M059J (cell line): ENCODE data around the gene TOM1L2. TPM values are rescaled to one million over a fixed set of nuclear protein-coding genes. Genes with fewer than 3 reads are reported as not detected.
"Not testable (repeated sequence)": the region's sequence is repeated elsewhere in the genome, so short reads cannot be mapped to it uniquely, and the experiment has no call there.

Experiments
- DNase-seq: peaks from one replicate; pipeline ENCODE4 v3.0.0-alpha.2; 2012; ENCODE audit warnings: low read depth
- total RNA-seq: library from RNA; depleted of rRNA; stranded (reverse); fragments of >200 nt; shearing (Covaris generic); gene quantifications from 2 replicates; pipeline ENCODE4 v1.2.3, GENCODE V29; 2014

TOM1L2 gene
- total RNA-seq, 1 experiment from 2014 or later: 38.3 TPM

GRCh38 chr17:17943281-17943984 is 28.8 kb downstream of the TOM1L2 start:
- DNase-seq: no peak

- peak; percentile 56 for DNase-seq
Measured at GRCh38 chr17:17942846-17943245, 29.4 kb downstream of the TOM1L2 start.

GRCh38 chr17:17941015-17941414 is 31.2 kb downstream of the TOM1L2 start:
- no peak for DNase-seq

DNA sequence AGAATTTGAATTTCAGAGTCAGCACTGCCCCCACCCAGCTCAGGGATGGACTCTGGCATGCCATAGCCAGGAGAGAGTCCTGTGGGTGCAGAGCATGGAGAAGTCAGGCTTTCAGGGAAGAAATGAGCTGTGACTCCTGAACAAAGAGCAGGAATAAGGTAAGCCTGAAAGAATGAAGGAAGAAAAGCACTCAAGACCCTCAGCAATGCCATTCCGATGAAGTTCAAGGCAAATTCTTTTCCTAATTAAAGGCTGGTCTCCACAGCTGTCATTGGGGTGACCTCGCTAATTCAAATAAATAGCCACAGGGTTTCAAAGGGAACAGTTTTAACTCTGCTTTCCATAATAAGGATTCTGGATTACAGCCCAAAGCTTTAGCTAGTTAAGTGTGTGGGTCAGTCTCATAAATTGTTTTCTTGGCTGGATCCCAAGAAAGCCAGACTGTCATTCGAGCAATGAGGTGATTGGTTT is 31.7 kb downstream of the TOM1L2 start:
- peak; percentile 90 for DNase-seq

DNA sequence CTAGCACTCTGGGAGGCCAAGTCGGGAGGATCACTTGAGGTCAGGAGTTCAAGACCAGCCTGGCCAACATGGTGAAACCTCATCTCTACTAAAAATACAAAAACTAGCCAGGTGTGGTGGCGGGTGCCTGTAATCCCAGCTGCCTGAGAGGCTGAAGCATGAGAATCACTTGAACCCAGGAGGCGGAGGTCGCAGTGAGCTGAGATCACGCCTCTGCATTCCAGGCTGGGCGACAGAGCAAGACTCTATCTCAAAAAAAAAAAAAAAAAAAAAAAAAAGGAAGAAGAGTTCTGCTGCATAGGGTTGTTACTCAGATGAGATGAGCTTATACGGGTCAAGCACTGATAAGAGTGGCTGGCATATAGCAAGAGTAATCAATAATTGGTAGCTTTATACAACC is 32.3 kb downstream of the TOM1L2 start:
- not testable (repeated sequence) for DNase-seq

DNA sequence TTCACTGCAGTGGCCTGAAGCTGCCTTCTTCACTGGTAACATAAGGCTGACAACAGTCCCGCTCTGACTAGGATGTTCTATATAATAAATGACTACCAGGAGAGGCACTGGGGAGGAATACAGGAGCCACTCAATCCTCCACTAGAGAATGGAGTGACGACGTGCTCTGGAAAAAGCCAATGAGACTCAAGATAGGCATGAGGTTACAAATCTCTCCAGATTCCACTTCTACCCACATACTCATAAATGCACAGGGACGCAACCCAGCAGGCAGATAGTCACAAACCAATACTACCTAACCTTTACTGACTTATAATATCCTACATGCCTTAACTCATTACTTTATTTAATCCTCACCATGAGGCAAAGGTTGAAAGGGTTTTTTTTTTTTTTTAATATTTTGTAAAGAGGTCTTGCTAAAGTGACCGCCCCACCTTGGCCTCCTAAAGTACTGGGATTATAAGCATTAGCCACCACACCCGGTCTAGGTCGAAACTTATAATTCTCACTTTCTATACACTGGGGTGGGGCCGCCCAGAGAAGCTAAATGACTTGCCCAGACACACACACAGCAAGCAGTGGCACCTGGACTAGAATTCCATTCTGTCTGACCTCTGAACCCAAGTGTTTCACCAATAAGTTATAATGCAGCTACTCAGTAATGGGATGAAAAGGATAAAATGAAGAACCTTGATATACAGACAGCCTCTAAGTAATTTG is 33.7 kb downstream of the TOM1L2 start:
- no peak for DNase-seq

GRCh38 chr17:17937958-17938357 is 34.2 kb downstream of the TOM1L2 start:
- DNase-seq: no peak

- DNase-seq: peak; percentile 45
Measured at GRCh38 chr17:17937201-17937853, 34.9 kb downstream of the TOM1L2 start.

DNA sequence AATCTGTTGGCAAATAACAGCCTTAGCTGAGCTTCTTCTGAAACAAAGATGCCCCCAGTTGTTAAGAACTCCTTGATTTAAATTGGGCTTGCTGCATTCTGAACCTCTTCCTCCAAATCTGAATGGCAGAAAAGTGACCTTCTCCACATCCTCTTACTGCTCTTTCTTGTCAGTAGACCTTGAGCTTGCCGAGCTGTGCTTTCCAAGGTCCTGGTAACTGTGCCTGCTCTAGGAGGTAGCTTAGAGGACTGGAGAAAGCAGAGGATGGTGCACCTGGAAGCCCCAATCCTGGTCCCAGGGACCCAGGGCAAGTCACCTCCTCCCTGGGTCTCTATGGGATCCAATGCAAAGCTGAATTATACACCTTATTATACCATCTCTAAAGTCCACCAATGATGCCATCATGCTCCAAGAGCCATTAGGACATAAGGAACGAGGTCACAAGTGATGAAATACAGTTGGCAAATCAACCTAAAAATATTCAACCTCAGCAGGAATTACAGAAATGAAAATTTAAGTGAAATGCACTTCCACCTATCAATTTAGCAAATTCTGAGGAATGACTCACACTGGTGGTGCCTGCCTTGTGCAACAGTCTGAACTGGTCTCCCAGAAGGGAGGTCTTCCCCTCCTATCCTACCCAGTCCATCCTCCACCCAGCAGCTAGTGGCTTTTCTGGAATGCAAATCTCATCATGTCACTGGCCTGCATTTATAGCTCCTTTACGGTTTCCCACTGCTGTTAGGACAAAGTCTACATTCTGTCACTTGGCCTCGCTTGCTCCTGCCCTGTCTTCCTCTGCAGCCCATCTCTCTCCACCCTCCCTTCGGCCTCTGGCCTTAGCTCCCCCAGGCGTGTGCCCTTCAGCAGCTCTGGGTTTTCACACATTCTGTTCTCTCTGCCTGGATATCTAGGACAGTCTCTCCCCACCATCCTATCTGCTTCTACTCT is 36.6 kb downstream of the TOM1L2 start:
- peak; percentile 90 for DNase-seq

DNA sequence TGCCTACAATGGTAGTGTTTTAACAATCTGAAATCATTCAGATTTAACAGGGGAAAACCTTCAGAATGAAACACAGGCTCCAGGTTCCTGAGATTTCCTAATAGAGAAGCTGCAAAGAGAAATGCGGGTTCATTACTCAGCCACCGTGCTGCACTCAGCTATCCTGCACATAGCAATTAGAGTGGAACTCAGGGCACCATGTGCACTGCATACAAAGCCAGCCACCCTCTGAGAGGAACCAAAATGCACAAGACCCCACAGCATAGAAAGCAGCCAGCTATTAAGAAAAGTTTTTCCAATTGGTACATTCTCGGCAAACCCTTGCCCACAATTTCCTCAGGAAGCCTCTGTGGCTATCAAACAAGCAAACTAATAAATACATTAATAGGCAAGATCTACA is 37.4 kb downstream of the TOM1L2 start:
- DNase-seq: no peak

- no peak for DNase-seq
Measured at GRCh38 chr17:17934214-17934613, 38.0 kb downstream of the TOM1L2 start.

- DNase-seq: peak; percentile 65
Measured at GRCh38 chr17:17933775-17934174, 38.4 kb downstream of the TOM1L2 start.

GRCh38 chr17:17931159-17931558 is 41.0 kb downstream of the TOM1L2 start:
- DNase-seq: no peak

- no peak for DNase-seq
Measured at GRCh38 chr17:17930674-17931073, 41.5 kb downstream of the TOM1L2 start.

GRCh38 chr17:17929655-17930380 is 42.4 kb downstream of the TOM1L2 start:
- peak; percentile 21 for DNase-seq

DNA sequence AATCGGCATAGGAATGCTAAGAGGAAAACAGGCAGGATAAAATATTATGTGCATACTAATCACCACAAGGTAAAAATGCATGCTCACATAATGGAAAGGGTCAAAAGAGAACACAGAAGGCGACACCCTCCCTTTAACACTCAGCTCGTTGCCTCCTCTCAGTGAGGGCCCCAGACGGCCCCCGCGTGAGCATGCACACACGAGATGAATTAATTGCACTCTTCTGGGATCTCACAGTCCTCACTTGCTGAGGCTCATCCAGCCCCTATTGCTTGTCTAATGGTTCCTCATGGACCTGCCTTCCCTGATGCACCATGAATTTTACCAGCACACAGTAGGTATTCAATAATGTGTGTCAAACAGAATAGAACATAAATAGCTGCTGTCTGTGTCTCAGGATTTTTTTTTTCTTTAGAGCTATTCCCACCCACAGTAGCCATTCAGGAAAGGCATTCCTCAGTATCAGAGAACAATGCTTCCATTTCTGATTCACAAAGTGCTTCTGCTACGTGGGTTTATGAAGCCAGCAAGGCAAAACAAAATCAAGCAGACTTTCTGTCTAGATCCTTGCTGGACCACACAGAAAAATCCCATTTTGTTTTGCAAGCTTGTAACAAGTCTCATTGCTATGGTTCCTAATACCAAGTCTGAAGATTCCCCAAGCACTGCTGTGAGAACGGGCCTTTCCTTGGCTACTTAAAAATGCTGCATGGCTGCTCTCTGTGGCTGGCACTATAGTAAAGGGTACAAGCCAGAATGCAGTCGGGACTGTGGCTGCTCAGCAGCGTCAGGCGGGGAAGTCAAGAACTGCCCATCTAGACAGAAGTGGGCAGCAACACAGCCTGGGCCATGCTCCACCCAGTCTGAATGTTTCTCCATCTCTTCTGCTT is 43.6 kb downstream of the TOM1L2 start:
- no peak for DNase-seq

- DNase-seq: no peak
Measured at GRCh38 chr17:17926840-17927449, 45.3 kb downstream of the TOM1L2 start.

- no peak for DNase-seq
Measured at GRCh38 chr17:17926036-17926435, 46.2 kb downstream of the TOM1L2 start.

DNA sequence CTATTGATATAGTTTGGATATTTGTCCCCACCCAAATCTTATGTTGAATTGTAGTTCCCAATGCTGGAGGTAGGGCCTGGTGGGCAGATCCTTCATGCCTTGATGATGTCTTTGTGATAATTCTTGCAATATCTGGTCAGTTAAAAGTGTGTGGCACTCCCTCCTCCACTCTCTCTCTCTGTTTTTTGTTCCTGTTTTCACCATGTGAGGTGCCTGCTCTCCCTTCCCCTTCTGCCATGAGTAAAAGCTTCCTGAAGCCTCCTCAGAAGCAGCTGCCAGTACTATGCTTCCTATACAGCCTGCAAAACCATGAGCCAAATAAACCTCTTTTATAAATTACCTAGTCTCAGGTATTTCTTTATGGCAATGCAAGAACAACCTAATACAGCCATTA is 47.3 kb downstream of the TOM1L2 start:
- no peak for DNase-seq
